22Rv1 (cell line): ENCODE results near the gene CCDC148.

Experiments used
- CTCF ChIP-seq: fragments of 450-650 bp; IDR thresholded peaks from 2 replicates; pipeline ENCODE4 v1.5.1; 2017; ENCODE audit warnings: mild to moderate bottlenecking
- ZFX ChIP-seq: fragments of 450-650 bp; IDR thresholded peaks from 2 replicates; pipeline ENCODE4 v1.6.1; 2017; ENCODE audit warnings: antibody characterized with exemption, borderline replicate concordance

- TF ChIP-seq CTCF (no peak), ZFX (no peak)
Observed at GRCh38 chr2:158172719-158173118, 283.8 kb downstream of the CCDC148 start.
